ENCODE measurements around the gene RNF10.

Gene RNF10

GRCh38 chr12:120618954-120619615 lies 84.9 kb downstream of the RNF10 start:
- no peak overlapping the region for H3K4me3 ChIP-seq (ENCODE audit: low read depth, low read length)
- no peak for DNase-seq (ENCODE audit: low read depth)
- TF ChIP-seq, protein P1, sequence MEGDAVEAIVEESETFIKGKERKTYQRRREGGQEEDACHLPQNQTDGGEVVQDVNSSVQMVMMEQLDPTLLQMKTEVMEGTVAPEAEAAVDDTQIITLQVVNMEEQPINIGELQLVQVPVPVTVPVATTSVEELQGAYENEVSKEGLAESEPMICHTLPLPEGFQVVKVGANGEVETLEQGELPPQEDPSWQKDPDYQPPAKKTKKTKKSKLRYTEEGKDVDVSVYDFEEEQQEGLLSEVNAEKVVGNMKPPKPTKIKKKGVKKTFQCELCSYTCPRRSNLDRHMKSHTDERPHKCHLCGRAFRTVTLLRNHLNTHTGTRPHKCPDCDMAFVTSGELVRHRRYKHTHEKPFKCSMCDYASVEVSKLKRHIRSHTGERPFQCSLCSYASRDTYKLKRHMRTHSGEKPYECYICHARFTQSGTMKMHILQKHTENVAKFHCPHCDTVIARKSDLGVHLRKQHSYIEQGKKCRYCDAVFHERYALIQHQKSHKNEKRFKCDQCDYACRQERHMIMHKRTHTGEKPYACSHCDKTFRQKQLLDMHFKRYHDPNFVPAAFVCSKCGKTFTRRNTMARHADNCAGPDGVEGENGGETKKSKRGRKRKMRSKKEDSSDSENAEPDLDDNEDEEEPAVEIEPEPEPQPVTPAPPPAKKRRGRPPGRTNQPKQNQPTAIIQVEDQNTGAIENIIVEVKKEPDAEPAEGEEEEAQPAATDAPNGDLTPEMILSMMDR (IDR thresholded peaks at IDR 0.05; ENCODE audit: insufficient read depth, low read depth, low read length, missing control alignments) = no peak

- H3K4me3 ChIP-seq (ENCODE audit: low read depth, low read length) = no peak overlapping the region
- DNase-seq (ENCODE audit: low read depth) = no peak
- TF ChIP-seq, protein P1 (IDR thresholded peaks at IDR 0.05; ENCODE audit: insufficient read depth, low read depth, low read length, missing control alignments) = no peak
Measured at GRCh38 chr12:120620624-120621023, 86.5 kb downstream of the RNF10 start.

DNA sequence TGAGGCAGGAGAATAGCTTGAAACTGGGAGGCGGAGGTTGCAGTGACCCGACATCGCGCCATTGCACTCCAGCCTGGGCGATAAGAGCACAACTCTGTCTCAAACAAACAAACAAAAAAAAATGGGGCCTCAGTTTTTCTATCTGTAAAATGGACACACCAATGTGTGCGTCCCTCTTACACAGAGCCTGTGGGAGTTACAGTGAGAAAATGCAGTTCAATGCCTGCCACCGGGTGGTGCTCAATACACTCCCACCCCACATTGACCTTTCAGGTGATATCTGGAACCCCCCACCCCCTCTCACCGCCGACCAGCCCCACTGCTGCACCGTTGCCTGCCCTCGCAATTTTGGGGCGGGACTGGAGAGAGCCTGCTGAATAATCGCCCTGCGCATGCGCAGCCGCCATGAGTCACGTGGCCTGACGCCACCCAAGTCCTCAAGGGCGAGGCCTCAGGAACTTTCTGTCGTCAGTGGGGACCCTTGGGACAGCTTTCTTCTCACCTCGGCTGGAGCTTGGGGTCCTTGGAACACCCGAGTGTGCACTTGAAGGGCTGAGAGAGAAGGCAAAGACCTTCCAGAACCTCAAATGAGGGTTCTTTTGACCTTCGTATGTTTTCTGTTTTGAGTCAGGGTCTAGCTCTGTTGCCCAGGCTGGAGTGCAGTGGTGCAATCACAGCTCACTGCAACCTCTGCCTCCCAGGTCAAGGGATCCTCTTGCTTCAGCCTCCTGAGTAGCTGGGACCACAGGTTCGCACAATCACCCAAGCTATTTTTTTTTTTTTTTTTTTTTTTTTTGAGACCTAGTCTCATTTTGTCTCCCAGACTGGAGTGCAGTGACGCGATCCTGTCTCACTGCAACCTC lies 91.6 kb downstream of the RNF10 start:
- peak; percentile 23 for DNase-seq (ENCODE audit: low read depth)
- H3K4me3 ChIP-seq (ENCODE audit: low read depth, low read length) = no peak overlapping the region
- TF ChIP-seq, protein P1 (IDR thresholded peaks at IDR 0.05; ENCODE audit: insufficient read depth, low read depth, low read length, missing control alignments) = peak; percentile 20
